SU-DHL-6 (cell line): Measurements from ENCODE around the gene RFX4.

Experiments
- H2AFZ ChIP-seq: fragments of 200-600 bp; sonication (generic); 2 replicates; pipeline ENCODE4 v1.6.1; 2014; ENCODE audit warnings: low read depth, mild to moderate bottlenecking, moderate library complexity, mixed read lengths, antibody characterized with exemption, low read length; ENCODE audit not compliant: severe bottlenecking
- H3F3A ChIP-seq: fragments of 200-600 bp; shearing (Covaris generic); 2 replicates; pipeline ENCODE4 v1.6.0; 2016; ENCODE audit warnings: antibody characterized with exemption, mild to moderate bottlenecking; ENCODE audit not compliant: insufficient read depth
- H3K27ac ChIP-seq: fragments of 200-600 bp; sonication (generic); 2 replicates; pipeline ENCODE4 v1.5.1; 2016; ENCODE audit warnings: low read depth, mild to moderate bottlenecking, low read length, moderate library complexity, mixed read lengths
- H3K27me3 ChIP-seq: fragments of 200-600 bp; sonication (generic), shearing (Covaris generic); 2 replicates; pipeline ENCODE4 v1.6.0; 2014; ENCODE audit warnings: mild to moderate bottlenecking, low read length
- H3K36me3 ChIP-seq: fragments of 200-600 bp; sonication (generic); 2 replicates; pipeline ENCODE4 v1.6.1; 2014; ENCODE audit warnings: mild to moderate bottlenecking, low read length, mixed read lengths
- H3K4me2 ChIP-seq: fragments of 300-600, 200-600 bp; shearing (Covaris generic), sonication (generic); 2 replicates; pipeline ENCODE4 v1.6.0; 2014; ENCODE audit warnings: low read length, low read depth, mild to moderate bottlenecking; ENCODE audit not compliant: poor library complexity, severe bottlenecking
- H3K4me3 ChIP-seq: fragments of 200-600 bp; sonication (generic); 2 replicates; pipeline ENCODE4 v1.5.1; 2014; ENCODE audit warnings: antibody characterized with exemption, low read length, mild to moderate bottlenecking, mixed read lengths; ENCODE audit not compliant: insufficient read depth, poor library complexity, severe bottlenecking
- H3K79me2 ChIP-seq: fragments of 200-600 bp; sonication (generic); 2 replicates; pipeline ENCODE4 v1.6.1; 2014; ENCODE audit warnings: mild to moderate bottlenecking, low read length, moderate library complexity; ENCODE audit not compliant: insufficient read depth
- H3K9ac ChIP-seq: fragments of 200-600 bp; sonication (generic); 2 replicates; pipeline ENCODE4 v1.7.0; 2014; ENCODE audit warnings: mild to moderate bottlenecking, low read length
- H3K9me2 ChIP-seq: fragments of 200-600 bp; sonication (generic); replicated peaks from 2 replicates; pipeline ENCODE4 v1.6.1; 2014; ENCODE audit warnings: low read length; ENCODE audit not compliant: insufficient read depth
- H3K9me3 ChIP-seq: fragments of 200-600 bp; sonication (generic); 2 replicates; pipeline ENCODE4 v1.6.1; 2014; ENCODE audit warnings: low read length, mixed read lengths; ENCODE audit not compliant: insufficient read depth
- H4K20me1 ChIP-seq: fragments of 200-600 bp; sonication (generic); 2 replicates; pipeline ENCODE4 v1.6.1; 2014; ENCODE audit warnings: low read depth, mild to moderate bottlenecking, antibody characterized with exemption, low read length, moderate library complexity, mixed read lengths
- EZH2phosphoT487 ChIP-seq: fragments of 200-600 bp; sonication (generic), shearing (Covaris generic); conservative IDR thresholded peaks from 2 replicates; pipeline ENCODE4 v1.6.1; 2018; ENCODE audit warnings: mild to moderate bottlenecking, antibody characterized with exemption, low read length, moderate library complexity, mixed read lengths
- TF ChIP-seq, protein P1 (sequence below): fragments of 200-600 bp; sonication (generic); IDR thresholded peaks from one replicate; pipeline ENCODE4 v1.5.1; 2017; ENCODE audit warnings: antibody characterized with exemption, mild to moderate bottlenecking, low read length, moderate library complexity; ENCODE audit not compliant: insufficient read depth, poor library complexity, severe bottlenecking

Gene RFX4

DNA sequence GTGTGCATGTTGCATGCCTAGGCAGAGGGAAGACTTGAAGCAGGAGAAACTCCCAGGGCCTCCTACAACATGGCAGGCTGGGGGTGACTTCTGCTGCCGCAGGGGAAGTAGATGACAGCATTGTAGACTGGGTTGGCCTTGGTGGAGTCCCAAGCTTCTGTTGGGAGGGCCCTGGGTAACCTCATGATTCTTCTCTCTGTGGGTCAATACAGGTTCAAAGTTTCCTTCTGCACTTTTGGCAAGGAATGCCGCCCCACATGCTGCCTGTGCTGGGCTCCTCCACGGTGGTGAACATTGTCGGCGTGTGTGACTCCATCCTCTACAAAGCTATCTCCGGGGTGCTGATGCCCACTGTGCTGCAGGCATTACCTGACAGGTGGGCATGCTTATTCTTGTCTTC is 113.3 kb downstream of the RFX4 start:
- H3K36me3 ChIP-seq, result no peaks in the 10 kb centered on the region
- H3K27ac ChIP-seq, result no peak overlapping the region
- no peaks in the 10 kb centered on the region for H3K9me2 ChIP-seq
- H3K4me3 ChIP-seq, result no peak overlapping the region
- H3K4me2 ChIP-seq, result no peak overlapping the region
- no peaks in the 10 kb centered on the region for H3K9me3 ChIP-seq
- H3K79me2 ChIP-seq, result no peaks in the 10 kb centered on the region
- no peak for TF ChIP-seq EZH2phosphoT487
- TF ChIP-seq, protein P1, sequence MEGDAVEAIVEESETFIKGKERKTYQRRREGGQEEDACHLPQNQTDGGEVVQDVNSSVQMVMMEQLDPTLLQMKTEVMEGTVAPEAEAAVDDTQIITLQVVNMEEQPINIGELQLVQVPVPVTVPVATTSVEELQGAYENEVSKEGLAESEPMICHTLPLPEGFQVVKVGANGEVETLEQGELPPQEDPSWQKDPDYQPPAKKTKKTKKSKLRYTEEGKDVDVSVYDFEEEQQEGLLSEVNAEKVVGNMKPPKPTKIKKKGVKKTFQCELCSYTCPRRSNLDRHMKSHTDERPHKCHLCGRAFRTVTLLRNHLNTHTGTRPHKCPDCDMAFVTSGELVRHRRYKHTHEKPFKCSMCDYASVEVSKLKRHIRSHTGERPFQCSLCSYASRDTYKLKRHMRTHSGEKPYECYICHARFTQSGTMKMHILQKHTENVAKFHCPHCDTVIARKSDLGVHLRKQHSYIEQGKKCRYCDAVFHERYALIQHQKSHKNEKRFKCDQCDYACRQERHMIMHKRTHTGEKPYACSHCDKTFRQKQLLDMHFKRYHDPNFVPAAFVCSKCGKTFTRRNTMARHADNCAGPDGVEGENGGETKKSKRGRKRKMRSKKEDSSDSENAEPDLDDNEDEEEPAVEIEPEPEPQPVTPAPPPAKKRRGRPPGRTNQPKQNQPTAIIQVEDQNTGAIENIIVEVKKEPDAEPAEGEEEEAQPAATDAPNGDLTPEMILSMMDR, result no peak
- no peak overlapping the region for H3K9ac ChIP-seq
- H3K27me3 ChIP-seq, result no peaks in the 10 kb centered on the region
- no peak overlapping the region for H2AFZ ChIP-seq
- H4K20me1 ChIP-seq, result no peaks in the 10 kb centered on the region
- H3F3A ChIP-seq, result no peaks in the 10 kb centered on the region

DNA sequence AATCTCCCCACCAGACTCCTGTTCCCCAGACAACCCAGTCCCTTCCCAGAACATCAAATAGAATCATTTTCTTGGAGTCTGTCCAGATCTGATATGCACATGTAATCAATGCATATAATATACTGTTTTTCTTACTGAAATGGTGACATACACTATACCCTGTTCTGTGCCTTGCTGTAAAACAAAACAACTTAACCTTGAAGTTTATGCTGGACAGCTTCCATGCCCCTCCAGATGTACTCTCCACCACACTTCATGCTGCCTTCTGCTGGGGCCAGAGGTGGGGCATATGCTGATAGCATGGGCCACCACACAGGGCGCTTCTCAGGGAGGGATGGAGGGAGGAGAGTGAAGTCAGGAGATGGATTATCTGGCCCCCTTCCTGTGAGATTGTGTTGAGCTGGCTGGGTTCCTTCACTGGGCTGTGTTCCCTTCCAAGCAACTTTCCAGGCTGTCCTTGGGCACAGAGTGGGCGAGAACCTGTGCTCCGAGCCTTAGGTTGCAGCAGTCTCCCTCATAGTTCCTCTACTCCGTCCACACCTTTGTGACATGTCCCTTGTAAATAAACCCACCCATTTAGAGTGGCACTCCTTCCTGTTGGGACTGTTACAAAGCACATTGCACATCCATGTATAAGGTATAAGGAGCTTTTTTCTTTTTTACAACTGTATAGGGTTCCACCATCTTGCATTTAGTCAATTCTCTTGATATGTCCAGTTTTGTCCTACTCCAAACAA is 114.0 kb downstream of the RFX4 start:
- Histone ChIP-seq H3F3A (no peaks in the 10 kb centered on the region), H3K9me3 (0 out of 2 replicates have a peak, but pooled peaks cover 5% of the 10 kb centered on the region), H4K20me1 (no peaks in the 10 kb centered on the region), H3K79me2 (no peaks in the 10 kb centered on the region), H3K9ac (no peak overlapping the region), H3K9me2 (no peaks in the 10 kb centered on the region), H3K4me3 (no peak overlapping the region), H3K27ac (no peak overlapping the region), H2AFZ (no peak overlapping the region), H3K4me2 (no peak overlapping the region), H3K36me3 (no peaks in the 10 kb centered on the region), H3K27me3 (no peaks in the 10 kb centered on the region)
- TF ChIP-seq, protein P1, result no peak
- TF ChIP-seq EZH2phosphoT487, result no peak

DNA sequence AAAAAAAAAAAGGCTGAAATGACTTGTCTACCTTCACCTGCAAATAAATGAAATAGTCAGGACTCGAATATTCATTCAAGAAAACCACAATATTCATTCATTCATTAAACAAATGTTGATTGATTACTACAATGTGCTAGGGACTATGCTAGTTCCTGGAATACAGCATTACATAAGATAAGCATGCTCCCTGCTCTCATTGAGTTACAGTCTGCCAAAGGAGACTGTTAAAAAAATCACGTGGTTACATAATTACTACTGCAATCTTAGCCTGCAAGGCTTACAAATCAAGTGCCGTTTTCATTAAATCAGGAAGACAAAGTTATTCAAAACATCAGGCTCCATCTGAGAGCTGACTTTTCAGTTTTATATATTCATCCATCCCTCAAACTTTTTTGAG is 121.3 kb downstream of the RFX4 start:
- Histone ChIP-seq H3K9ac (no peak overlapping the region), H3K9me3 (0 out of 2 replicates have a peak, but pooled peaks cover 5% of the 10 kb centered on the region), H3K27me3 (no peaks in the 10 kb centered on the region), H3K36me3 (no peaks in the 10 kb centered on the region), H3K27ac (no peak overlapping the region), H2AFZ (no peak overlapping the region), H3K4me2 (no peak overlapping the region), H3F3A (no peaks in the 10 kb centered on the region), H4K20me1 (no peaks in the 10 kb centered on the region), H3K79me2 (no peaks in the 10 kb centered on the region), H3K9me2 (no peaks in the 10 kb centered on the region), H3K4me3 (no peak overlapping the region)
- TF ChIP-seq, protein P1, result no peak
- TF ChIP-seq EZH2phosphoT487, result no peak
